GM23338 (cell line): ENCODE measurements around the gene NUDT12. TPM values are rescaled to one million over a fixed set of nuclear protein-coding genes. Genes with fewer than 3 reads are reported as not detected.
A peak's percentile ranks its signal among the peaks of the same experiment; 100 is the strongest.

Source experiments
- ATAC-seq: fragments of 200-7000 bp; cut with Tn5 transposase; 3 replicates; pipeline ENCODE4 v1.9.1; 2020
- DNase-seq: peaks from one replicate; pipeline ENCODE4 v3.0.0-alpha.2; 2015; ENCODE audit warnings: low spot score
- H2AFZ ChIP-seq: fragments of 200-600 bp; sonication (generic); 2 replicates; pipeline ENCODE4 v1.8.0; 2016; ENCODE audit warnings: antibody characterized with exemption, mild to moderate bottlenecking, moderate library complexity
- H3F3A ChIP-seq: fragments of 200-600 bp; sonication (generic); replicated peaks from 2 replicates; pipeline ENCODE4 v1.8.0; 2017; ENCODE audit warnings: antibody characterized with exemption, mixed run types, low read depth
- H3K27ac ChIP-seq: fragments of 200-600 bp; sonication (generic); 2 replicates; pipeline ENCODE4 v1.6.1; 2016; ENCODE audit warnings: low read depth
- H3K27me3 ChIP-seq: fragments of 200-600 bp; sonication (generic); 2 replicates; pipeline ENCODE4 v1.8.0; 2016; ENCODE audit warnings: mild to moderate bottlenecking, mixed run types, moderate library complexity; ENCODE audit not compliant: insufficient read depth
- H3K36me3 ChIP-seq: fragments of 200-600 bp; sonication (generic); 2 replicates; pipeline ENCODE4 v1.8.0; 2016; ENCODE audit warnings: mild to moderate bottlenecking; ENCODE audit not compliant: insufficient read depth
- H3K4me1 ChIP-seq: fragments of 200-600 bp; sonication (generic); 2 replicates; pipeline ENCODE4 v1.8.0; 2016; ENCODE audit warnings: mild to moderate bottlenecking, moderate library complexity; ENCODE audit not compliant: insufficient read depth
- H3K4me2 ChIP-seq: fragments of 200-600 bp; sonication (generic); 2 replicates; pipeline ENCODE4 v1.7.1; 2017; ENCODE audit warnings: mixed run types
- H3K4me3 ChIP-seq: fragments of 200-600 bp; sonication (generic); 2 replicates; pipeline ENCODE4 v1.6.1; 2016; ENCODE audit warnings: mixed run types
- H3K79me2 ChIP-seq: fragments of 200-600 bp; sonication (generic); replicated peaks from 2 replicates; pipeline ENCODE4 v1.8.0; 2017; ENCODE audit warnings: mild to moderate bottlenecking; ENCODE audit not compliant: insufficient read depth
- H3K9me2 ChIP-seq: fragments of 200-600 bp; sonication (generic); 2 replicates; pipeline ENCODE4 v1.8.0; 2017; ENCODE audit not compliant: insufficient read depth
- H4K20me1 ChIP-seq: fragments of 200-600 bp; sonication (generic); replicated peaks from 2 replicates; pipeline ENCODE4 v1.8.0; 2017; ENCODE audit warnings: mild to moderate bottlenecking; ENCODE audit not compliant: insufficient read depth
- H3K27ac Mint-ChIP-seq: 2 replicates; pipeline ENCODE4 v1.8.0; 2020; ENCODE audit warnings: inconsistent platforms, mild to moderate bottlenecking, moderate library complexity, mixed read lengths
- H3K27me3 Mint-ChIP-seq: 3 replicates; pipeline ENCODE4 v1.8.0; 2022; ENCODE audit warnings: low read depth, mild to moderate bottlenecking, moderate library complexity, mixed read lengths, inconsistent platforms; ENCODE audit not compliant: insufficient read depth, poor library complexity
- H3K36me3 Mint-ChIP-seq: 3 replicates; pipeline ENCODE4 v1.8.0; 2021; ENCODE audit warnings: low read depth, mild to moderate bottlenecking, inconsistent platforms, moderate library complexity, mixed read lengths
- H3K4me1 Mint-ChIP-seq: 3 replicates; pipeline ENCODE4 v1.8.0; 2020; ENCODE audit warnings: mild to moderate bottlenecking, inconsistent platforms, mixed read lengths
- H3K4me3 Mint-ChIP-seq: 3 replicates; pipeline ENCODE4 v1.8.0; 2021; ENCODE audit warnings: moderate library complexity, mild to moderate bottlenecking, inconsistent platforms, mixed read lengths
- H3K9me3 Mint-ChIP-seq: 3 replicates; pipeline ENCODE4 v1.8.0; 2020; ENCODE audit warnings: moderate library complexity, mild to moderate bottlenecking, inconsistent platforms, mixed read lengths
- CREB1 ChIP-seq: fragments of 250-450 bp; sonication (Bioruptor Pico); IDR thresholded peaks from 2 replicates; pipeline ENCODE4 v1.5.0; 2020; ENCODE audit warnings: low read depth, mild to moderate bottlenecking, moderate library complexity
- CTCF ChIP-seq, 2 experiments: fragments of 200-600 bp in 1 of 2; sonication (generic) in 1 of 2; conservative IDR thresholded peaks; 2 replicates each; pipeline versions ENCODE4 v1.5.1 to v1.6.1; 2016 to 2017; ENCODE audit warnings: antibody characterized with exemption in 2 of 2, low read depth in 2 of 2, mild to moderate bottlenecking in 2 of 2, moderate library complexity in 1 of 2
- EZH2 ChIP-seq: fragments of 200-600 bp; sonication (generic); IDR thresholded peaks from one replicate; pipeline ENCODE4 v1.8.0; 2017; ENCODE audit warnings: antibody characterized with exemption, mild to moderate bottlenecking, low read depth; ENCODE audit not compliant: unreplicated experiment
- EZH2phosphoT487 ChIP-seq: fragments of 200-600 bp; sonication (generic); IDR thresholded peaks from one replicate; pipeline ENCODE4 v1.8.1; 2018; ENCODE audit warnings: antibody characterized with exemption; ENCODE audit not compliant: unreplicated experiment
- JUNB ChIP-seq: IDR thresholded peaks from one replicate; pipeline ENCODE4 v1.6.1; 2016; ENCODE audit warnings: antibody characterized with exemption; ENCODE audit not compliant: unreplicated experiment
- NANOG ChIP-seq: IDR thresholded peaks from 2 replicates; pipeline ENCODE4 v1.6.1; 2016; ENCODE audit warnings: antibody characterized with exemption, borderline replicate concordance
- POLR2AphosphoS5 ChIP-seq: IDR thresholded peaks from 2 replicates; pipeline ENCODE4 v1.6.1; 2016; ENCODE audit warnings: antibody characterized with exemption, low read depth
- REST ChIP-seq: IDR thresholded peaks from one replicate; pipeline ENCODE4 v1.6.1; 2018; ENCODE audit warnings: antibody characterized with exemption; ENCODE audit not compliant: unreplicated experiment
- STAT1 ChIP-seq: IDR thresholded peaks from one replicate; pipeline ENCODE4 v1.6.1; 2016; ENCODE audit warnings: antibody characterized with exemption; ENCODE audit not compliant: unreplicated experiment
- ZNF114 ChIP-seq: fragments of 250-450 bp; sonication (Bioruptor Pico); IDR thresholded peaks from 2 replicates; pipeline ENCODE4 v1.5.0; 2020; ENCODE audit warnings: mild to moderate bottlenecking, moderate library complexity
- ZNF331 ChIP-seq: fragments of 250-450 bp; sonication (Bioruptor Pico); IDR thresholded peaks from 2 replicates; pipeline ENCODE4 v1.5.0; 2020; ENCODE audit warnings: low read depth, mild to moderate bottlenecking, moderate library complexity
- ZNF462 ChIP-seq: fragments of 250-450 bp; sonication (Bioruptor Pico); IDR thresholded peaks from 2 replicates; pipeline ENCODE4 v1.5.0; 2020; ENCODE audit warnings: mild to moderate bottlenecking, moderate library complexity
- polyA plus RNA-seq: library from polyadenylated mRNA; unstranded; fragments of >200 nt; fragmentation: Nextera tagmentation; extraction: Ambion mirVana; gene quantifications from 2 replicates; pipeline ENCODE4 v1.2.1, GENCODE V29; 2016
- total RNA-seq: library from RNA; depleted of rRNA; stranded (reverse); fragments of >200 nt; shearing (Covaris generic); gene quantifications from 2 replicates; pipeline ENCODE4 v1.2.3, GENCODE V29; 2014

NUDT12 gene
- total and polyA plus RNA-seq, 2 experiments from 2014 or later: 11.5 to 12.8 TPM

DNA sequence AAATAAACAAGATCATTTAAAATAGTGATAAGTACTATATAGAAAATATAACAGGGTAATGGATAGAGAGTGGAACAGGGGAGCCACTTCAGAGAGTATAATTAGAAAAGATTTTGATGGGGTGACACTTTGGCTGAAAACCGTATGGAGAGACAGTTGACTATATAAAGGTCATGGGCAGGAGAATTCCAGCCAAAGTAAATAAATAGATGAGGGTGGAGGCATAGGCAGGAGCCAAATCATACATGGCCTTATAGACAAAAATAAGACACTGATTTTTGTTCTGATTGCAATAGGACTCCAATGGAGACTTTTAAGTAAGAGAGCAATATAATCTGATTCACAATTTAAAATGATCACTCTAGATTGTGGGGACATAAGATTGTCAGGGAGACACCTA, 37.5 kb upstream of the NUDT12 start:
- H3K4me2 ChIP-seq: no peak overlapping the region
- H3K4me3 Mint-ChIP-seq: no peak overlapping the region
- H3K4me3 ChIP-seq: no peak overlapping the region
- H3K27ac ChIP-seq: no peak overlapping the region
- no peaks in the 10 kb centered on the region for H3K9me2 ChIP-seq
- no peaks in the 10 kb centered on the region for H3K36me3 Mint-ChIP-seq
- no peaks in the 10 kb centered on the region for H4K20me1 ChIP-seq
- no peaks in the 10 kb centered on the region for H3K27me3 ChIP-seq
- H3K27me3 Mint-ChIP-seq: peaks cover 4% of the 10 kb centered on the region
- no peaks in the 10 kb centered on the region for H3K4me1 ChIP-seq
- ATAC-seq: no peak
- no peaks in the 10 kb centered on the region for H3K4me1 Mint-ChIP-seq
- H2AFZ ChIP-seq: peak overlapping the region; percentile 23; the same call in 1 of the 2 replicates
- no peak for TF ChIP-seq ZNF331
- no peak for TF ChIP-seq EZH2phosphoT487
- no peak for TF ChIP-seq NANOG
- TF ChIP-seq REST: no peak
- TF ChIP-seq CTCF (conservative IDR thresholded peaks at IDR 0.05; ENCODE audit: low read depth in 2 of 2): no peak
- TF ChIP-seq JUNB: no peak
- no peak for TF ChIP-seq ZNF114 (CRISPR knock-in tag)
- no peak for TF ChIP-seq STAT1
- TF ChIP-seq EZH2: no peak
- TF ChIP-seq POLR2AphosphoS5: no peak
- TF ChIP-seq CREB1: no peak
- H3K9me3 Mint-ChIP-seq: no peaks in the 10 kb centered on the region
- no peaks in the 10 kb centered on the region for H3K36me3 ChIP-seq
- no peaks in the 10 kb centered on the region for H3K79me2 ChIP-seq
- no peak overlapping the region for H3K27ac Mint-ChIP-seq
- DNase-seq: no peak
- no peaks in the 10 kb centered on the region for H3F3A ChIP-seq

DNA sequence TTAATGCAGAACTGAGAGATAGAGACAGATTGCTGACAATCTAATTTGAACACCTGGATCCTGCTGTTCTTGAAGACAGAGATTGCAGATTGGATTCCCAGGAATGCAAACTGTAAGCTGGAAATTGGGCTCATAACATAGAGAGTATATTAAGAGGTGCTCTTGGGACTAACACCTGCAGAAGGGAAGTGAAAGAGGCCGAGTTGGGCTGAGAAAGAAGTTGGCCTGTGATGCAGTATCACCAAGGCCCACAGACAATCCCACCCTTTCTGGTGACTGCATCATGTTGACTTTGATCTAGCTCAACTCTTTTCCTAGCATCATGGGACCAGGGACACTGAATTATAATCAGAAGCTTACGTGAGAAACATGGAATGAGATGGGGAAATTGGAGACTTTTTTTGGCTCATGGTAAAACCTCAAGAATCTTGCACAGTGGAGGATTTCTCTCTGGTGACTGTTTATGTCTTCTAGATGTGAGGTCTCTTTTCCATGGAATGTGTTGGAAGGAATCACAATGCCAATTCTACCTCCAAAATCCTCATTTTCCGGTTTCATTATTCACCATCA, 36.5 kb upstream of the NUDT12 start:
- no peak overlapping the region for H3K4me3 Mint-ChIP-seq
- Histone ChIP-seq H3K4me1 (no peaks in the 10 kb centered on the region), H3K9me2 (no peaks in the 10 kb centered on the region; the same call in 1 of the 2 replicates), H3K4me3 (no peak overlapping the region), H4K20me1 (no peaks in the 10 kb centered on the region), H3F3A (no peaks in the 10 kb centered on the region), H3K27ac (no peak overlapping the region), H3K79me2 (no peaks in the 10 kb centered on the region), H3K4me2 (no peak overlapping the region), H3K27me3 (no peaks in the 10 kb centered on the region), H2AFZ (no peak overlapping the region), H3K36me3 (no peaks in the 10 kb centered on the region)
- no peaks in the 10 kb centered on the region for H3K9me3 Mint-ChIP-seq
- H3K36me3 Mint-ChIP-seq: no peaks in the 10 kb centered on the region
- ATAC-seq (no peak), DNase-seq (no peak)
- H3K27ac Mint-ChIP-seq: no peak overlapping the region
- peaks cover 4% of the 10 kb centered on the region for H3K27me3 Mint-ChIP-seq
- no peaks in the 10 kb centered on the region for H3K4me1 Mint-ChIP-seq
- TF ChIP-seq POLR2AphosphoS5 (no peak), STAT1 (no peak), ZNF462 (CRISPR knock-in tag) (no peak), JUNB (no peak)
